Retina (tissue), 1 donor: ENCODE measurements around the gene DAPK1.

Experiments used
- DNase-seq: peaks from one replicate; pipeline ENCODE4 v3.0.0-alpha.2; 2016

Gene DAPK1

DNA sequence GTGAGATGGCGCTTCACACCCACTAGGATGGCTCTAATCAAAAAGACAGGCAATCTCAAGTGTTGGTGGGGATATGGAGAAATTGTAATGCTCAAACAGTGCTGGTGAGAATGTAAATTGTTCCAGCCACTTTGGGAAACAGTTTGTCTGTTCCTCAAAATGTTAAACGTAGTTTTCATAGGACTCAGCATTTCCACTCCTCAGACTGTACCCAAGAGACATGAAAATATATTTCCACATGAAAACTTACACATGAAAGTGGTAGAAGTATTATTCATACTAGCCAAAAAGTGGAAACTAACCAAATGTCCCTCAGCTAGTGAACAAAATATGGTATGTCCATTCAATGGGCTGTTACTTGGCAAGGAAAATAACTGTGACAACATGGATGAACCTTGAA, 120.6 kb downstream of the DAPK1 start:
- DNase-seq, result no peak

DNA sequence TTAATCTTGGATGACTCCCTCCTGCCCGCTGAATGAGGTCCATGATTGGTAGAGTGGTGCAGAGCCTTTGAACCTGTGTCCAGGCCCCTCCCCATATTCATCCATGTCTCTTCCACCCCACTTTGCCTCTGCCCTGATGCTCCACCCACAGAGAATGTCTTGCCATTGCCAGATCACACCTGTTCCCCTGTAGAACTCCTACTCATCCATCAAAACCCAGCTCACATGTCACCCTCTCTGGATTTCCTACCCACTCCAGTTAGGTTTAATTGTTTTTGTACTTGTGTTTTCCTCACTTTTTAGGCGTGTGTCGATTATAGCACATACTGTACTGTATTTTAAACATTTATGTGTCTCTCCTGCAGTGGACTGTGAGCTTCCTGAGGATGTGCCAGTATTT, 121.3 kb downstream of the DAPK1 start:
- DNase-seq, result no peak

GRCh38 chr9:87619346-87619745, 121.7 kb downstream of the DAPK1 start:
- DNase-seq, result no peak

DNA sequence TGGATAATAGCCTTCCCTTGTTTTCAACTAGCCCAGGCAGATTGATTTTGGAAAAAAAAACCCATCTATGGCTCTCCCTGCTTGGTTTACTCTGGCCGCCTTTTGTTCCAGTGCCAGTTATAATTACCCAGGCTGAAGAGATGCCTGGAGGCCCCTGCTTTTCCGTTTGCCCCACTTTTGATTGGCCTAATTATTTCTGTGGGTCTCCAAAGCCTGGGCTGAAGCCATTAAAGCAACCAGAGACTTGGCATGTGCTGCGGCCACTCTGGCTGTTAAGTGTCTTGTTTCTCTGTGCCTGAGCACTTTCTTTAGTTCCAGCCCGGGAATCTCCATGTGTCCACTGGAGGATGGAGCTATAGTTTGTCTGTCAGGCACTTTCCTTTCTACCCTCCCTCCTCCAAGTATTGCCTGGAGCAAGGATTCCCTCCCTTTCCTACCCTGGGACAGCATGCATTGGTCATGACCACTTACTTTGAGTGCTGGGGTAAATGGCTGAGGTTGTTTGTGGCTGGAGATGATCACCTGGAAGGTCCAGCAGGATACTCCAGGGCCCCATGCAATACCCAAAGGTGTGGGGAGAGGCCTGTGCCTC, 123.2 kb downstream of the DAPK1 start:
- peak; percentile 91 for DNase-seq

- no peak for DNase-seq
Observed at GRCh38 chr9:87622098-87622497, 124.4 kb downstream of the DAPK1 start.

- peak; percentile 60 for DNase-seq
Observed at GRCh38 chr9:87622923-87623322, 125.3 kb downstream of the DAPK1 start.

DNA sequence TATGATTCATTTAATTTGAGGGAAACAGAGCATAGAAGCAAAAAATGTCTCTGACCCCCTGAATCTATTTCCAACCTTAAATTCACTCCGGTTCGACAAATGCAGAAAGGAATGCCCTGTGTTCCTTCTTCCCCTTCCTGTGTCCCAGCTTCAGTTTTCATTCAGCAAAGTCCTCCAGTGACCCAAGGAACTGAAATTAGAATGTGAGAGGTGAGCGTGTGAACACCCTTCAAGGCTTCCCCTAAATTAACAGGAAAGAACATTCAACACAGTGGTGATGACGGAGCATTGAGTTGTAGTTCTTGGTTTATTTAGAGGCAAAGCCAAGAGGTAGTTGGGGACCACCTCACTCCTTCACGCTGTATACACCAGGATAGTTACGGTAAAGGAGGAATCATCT, 130.7 kb downstream of the DAPK1 start:
- no peak for DNase-seq

DNA sequence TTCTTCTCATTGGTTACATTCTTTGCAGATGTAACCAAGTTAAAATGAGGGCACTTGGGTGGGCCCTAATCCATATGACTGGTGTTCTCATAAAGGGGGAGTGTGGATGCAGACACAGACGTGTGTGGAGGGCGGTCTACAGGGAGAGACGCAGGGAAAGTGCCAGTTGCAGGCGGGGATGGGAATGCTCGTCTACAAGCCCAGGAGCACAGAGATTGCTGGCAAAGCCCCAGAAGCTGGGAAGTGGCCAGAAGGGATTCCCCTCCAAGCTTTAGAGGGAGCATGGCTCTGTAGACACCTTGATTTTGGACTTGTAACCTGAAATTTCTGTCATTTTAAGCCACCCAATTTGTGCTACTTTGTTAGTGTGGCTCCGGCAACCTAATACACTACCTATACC, 131.4 kb downstream of the DAPK1 start:
- no peak for DNase-seq

GRCh38 chr9:87630266-87630665, 132.6 kb downstream of the DAPK1 start:
- DNase-seq, result no peak

DNA sequence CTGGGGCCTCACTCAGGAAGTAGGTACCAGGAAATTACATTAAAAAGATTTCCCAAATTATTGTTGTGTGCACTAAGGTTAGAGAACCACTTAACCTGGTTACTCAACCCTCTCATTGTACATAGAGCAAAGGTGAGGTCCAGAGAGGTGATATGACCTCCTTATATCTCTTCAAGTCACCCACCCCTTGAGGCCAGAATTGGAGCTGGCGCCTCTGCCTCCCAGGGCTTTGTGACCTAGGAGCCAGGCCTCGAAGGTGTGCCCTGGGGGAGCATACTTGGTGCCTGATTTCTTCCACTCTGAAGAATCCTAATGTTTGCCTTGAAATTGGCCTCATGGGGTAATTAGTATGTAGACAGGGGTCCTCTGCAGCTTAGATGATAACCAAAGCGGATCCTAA, 133.2 kb downstream of the DAPK1 start:
- DNase-seq, result no peak

DNA sequence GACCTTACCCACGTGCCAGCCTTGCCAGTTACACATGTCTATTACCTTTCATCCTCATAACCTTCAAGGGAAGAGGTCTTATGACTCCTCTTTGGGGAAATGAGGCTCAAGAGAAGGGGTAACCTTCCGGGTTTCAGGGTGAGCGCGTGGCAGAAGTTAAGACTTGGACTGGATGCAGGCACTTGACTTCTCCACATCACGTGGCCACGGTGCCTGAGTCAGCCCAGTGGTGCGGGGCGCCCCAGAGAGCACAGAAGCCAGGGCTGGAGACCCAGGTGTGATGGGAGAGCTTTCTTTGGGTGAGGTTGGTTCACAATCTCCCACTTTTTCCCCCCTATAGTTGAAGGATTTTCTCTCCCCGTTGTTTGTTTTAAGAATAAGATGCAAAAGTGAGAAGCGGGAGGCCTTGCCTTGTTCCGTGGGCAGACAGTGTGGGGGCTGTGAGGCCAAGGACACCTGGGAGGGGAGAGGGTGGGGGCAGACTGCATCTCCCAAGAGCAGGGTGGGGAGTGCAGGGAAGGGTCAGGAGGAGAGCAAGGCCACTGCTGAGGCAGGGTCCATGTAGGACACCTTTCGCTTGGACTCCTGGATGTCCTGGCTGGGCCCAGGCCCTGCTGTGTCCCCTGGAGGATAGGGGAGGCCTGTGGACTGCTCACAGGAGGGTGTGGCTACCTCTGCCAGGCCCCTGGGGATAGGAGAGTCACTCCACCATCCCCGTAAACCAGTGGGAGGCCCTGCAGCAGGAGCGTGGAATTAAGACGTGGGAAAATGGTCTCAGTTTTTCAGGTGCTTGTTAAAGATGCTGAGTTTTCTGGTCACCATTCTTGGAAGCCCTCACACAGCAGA, 138.2 kb downstream of the DAPK1 start:
- no peak for DNase-seq

DNA sequence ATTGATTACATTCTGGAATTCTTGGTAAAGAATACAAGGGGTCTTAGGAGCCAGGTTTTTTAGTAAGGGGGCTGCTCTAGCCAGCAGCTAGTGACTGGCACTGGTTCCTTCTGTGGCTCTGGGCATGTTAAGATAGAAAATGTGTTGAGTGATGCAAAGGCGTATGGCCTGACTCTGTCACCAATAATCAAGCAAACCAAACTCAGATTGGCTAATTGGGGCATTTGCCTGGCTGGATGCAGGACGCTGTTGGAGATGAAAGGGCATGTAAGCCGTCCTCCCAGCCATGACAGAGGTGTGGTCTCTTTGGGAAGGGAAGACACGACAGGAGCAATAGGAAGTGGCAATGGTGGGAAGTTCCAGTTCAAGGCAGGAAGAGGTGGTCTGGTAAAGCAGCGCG, 140.6 kb downstream of the DAPK1 start:
- DNase-seq, result peak; percentile 66

DNA sequence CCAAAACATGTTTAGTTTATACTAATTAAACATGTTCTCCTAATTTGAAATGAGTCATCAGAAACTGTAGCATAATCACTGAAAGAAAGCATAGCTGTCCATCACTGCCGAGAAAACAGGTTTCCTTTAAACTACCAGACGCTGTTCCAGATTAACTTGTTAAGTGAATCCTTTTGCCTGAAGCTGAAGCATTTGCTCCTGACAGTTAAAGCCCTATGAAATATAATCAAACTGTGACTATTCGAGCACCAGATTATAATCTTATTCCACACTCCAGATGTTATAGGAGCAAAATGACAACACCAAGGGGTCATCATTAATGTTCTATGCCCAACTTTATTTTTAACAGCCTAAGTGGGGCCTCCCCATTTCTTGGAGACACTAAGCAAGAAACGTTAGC, 142.3 kb downstream of the DAPK1 start:
- no peak for DNase-seq

DNA sequence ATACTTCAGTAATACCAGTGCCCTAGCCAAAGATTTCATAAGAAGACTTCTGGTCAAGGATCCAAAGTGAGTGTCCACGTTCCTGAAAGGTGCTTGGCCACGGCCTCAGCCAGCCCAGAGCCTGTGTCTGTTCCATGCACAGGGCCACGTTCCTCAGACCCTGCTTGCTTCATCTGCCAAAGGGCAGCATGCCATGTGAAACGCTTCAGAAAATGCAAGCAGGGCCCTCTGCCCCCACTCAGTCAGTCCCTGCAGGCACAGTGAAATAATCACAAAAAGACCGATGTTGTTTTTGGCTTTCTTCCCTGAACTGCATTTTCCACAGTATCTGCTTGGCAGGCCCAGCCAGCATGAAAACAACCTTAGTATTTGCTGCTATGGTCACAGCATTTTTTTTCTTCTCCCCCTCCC, 142.7 kb downstream of the DAPK1 start:
- DNase-seq, result no peak

DNA sequence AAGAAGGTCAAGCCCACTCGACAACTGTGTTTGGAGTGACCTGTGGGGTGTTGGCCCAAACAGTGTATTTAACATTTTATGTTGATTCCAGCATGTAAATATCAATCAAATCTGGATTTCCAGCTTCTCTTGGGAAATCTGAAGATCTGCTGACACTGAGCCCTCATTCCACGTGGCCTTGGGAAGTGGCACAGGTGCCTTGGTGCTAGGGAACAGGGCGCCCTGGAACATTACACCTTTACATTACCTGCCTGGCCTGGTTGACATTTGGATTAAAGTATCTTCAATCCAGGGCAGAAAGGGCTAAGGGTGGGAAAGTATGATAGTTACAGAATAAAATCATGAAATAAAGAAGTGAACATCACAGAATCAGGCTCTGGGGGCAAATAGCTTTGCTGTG, 143.4 kb downstream of the DAPK1 start:
- DNase-seq, result no peak

GRCh38 chr9:87642330-87643106, 144.9 kb downstream of the DAPK1 start:
- DNase-seq, result no peak

GRCh38 chr9:87643107-87643650, 145.5 kb downstream of the DAPK1 start:
- no peak for DNase-seq

- no peak for DNase-seq
Observed at GRCh38 chr9:87643778-87644570, 146.3 kb downstream of the DAPK1 start.

DNA sequence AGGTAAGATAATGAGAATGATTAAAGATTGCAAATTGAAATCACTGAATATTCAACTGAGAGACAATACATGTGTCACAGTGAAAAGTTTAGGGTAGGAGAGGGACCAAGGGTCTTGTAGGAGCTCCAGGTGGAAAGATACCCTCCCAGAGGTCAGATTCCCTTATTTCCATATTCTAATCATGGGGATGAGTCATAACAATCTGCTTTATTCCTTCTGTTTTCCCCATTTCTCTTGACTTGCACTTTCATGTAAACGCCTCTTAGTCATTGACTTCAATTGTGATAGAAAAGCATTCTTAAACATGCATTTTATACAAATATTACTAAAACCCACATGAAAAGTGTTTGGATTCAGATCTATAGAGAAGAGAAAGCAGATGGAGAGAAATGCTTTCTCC, 147.0 kb downstream of the DAPK1 start:
- DNase-seq, result no peak

- no peak for DNase-seq
Observed at GRCh38 chr9:87646546-87646945, 148.9 kb downstream of the DAPK1 start.

GRCh38 chr9:87647114-87647513, 149.4 kb downstream of the DAPK1 start:
- DNase-seq, result no peak

DNA sequence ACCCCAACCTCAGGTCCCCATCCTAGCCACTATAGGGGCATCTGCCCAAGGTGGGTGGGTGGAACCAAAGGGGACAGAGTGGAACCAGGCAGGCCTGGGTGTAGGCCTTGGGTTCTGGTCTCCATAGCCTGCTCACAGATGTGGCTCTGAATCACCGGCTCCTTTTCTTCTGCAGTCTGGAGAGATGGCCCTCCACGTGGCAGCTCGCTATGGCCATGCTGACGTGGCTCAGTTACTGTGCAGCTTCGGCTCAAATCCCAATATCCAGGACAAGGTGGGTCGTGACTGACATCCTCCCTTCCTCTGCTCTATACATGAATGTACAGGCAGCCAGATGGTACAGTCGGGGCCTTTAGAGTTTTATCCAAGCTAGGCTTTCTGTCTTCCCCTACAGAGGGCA, 150.9 kb downstream of the DAPK1 start:
- DNase-seq, result no peak
